Keratinocyte (primary cell): ENCODE measurements around the gene C16orf90. TPM values are rescaled to one million over a fixed set of nuclear protein-coding genes. Genes with fewer than 3 reads are reported as not detected.

Experiments
- DNase-seq: peaks from one replicate; pipeline ENCODE4 v3.0.0-alpha.2; 2011; ENCODE audit warnings: low read depth, missing footprints, low spot score
- FAIRE-seq: peaks from 2 replicates; lab custom pipeline; 2011; peaks lifted over from hg19 to GRCh38; lab: Jason Lieb, UNC
- H2AFZ ChIP-seq: 2 replicates; pipeline ENCODE4 v1.6.0; 2012; ENCODE audit warnings: low read length, control low read depth, inconsistent platforms; ENCODE audit not compliant: control insufficient read depth
- H3K27ac ChIP-seq: 2 replicates; pipeline ENCODE4 v1.5.1; 2011; ENCODE audit warnings: low read length; ENCODE audit not compliant: control insufficient read depth, insufficient read depth
- H3K27me3 ChIP-seq: 3 replicates; pipeline ENCODE4 v1.6.0; 2011; ENCODE audit warnings: low read length; ENCODE audit not compliant: control insufficient read depth, insufficient read depth; ENCODE audit errors: extremely low read depth
- H3K36me3 ChIP-seq, 2 experiments: 2 replicates in 1 of 2; 3 replicates in 1 of 2; pipeline ENCODE4 v1.5.1; 2011; ENCODE audit warnings: low read length in 2 of 2, mild to moderate bottlenecking in 1 of 2; ENCODE audit not compliant: control insufficient read depth in 2 of 2, insufficient read depth in 2 of 2; ENCODE audit errors: extremely low read depth in 1 of 2
- H3K4me1 ChIP-seq: 3 replicates; pipeline ENCODE4 v1.5.1; 2011; ENCODE audit warnings: low read length; ENCODE audit not compliant: control insufficient read depth, insufficient read depth; ENCODE audit errors: extremely low read depth
- H3K4me2 ChIP-seq: 3 replicates; pipeline ENCODE4 v1.6.0; 2011; ENCODE audit warnings: low read depth, low read length; ENCODE audit not compliant: control insufficient read depth, insufficient read depth; ENCODE audit errors: extremely low read depth
- H3K4me3 ChIP-seq, 3 experiments: fragments of 200-600 bp in 1 of 3; sonication (generic) in 1 of 3; 2 replicates in 2 of 3; 3 replicates in 1 of 3; pipeline ENCODE4 v1.5.1; 2011 to 2016; ENCODE audit warnings: low read length in 3 of 3, mild to moderate bottlenecking in 3 of 3, control low read depth in 2 of 3, inconsistent platforms in 1 of 3, low read depth in 1 of 3, mixed read lengths in 1 of 3, mixed run types in 1 of 3, moderate library complexity in 1 of 3; ENCODE audit not compliant: control insufficient read depth in 2 of 3, insufficient read depth in 2 of 3; ENCODE audit errors: extremely low read depth in 1 of 3
- H3K79me2 ChIP-seq: 2 replicates; pipeline ENCODE4 v1.6.0; 2012; ENCODE audit warnings: low read length; ENCODE audit not compliant: control insufficient read depth, insufficient read depth
- H3K9ac ChIP-seq: 3 replicates; pipeline ENCODE4 v1.6.0; 2011; ENCODE audit warnings: low read length; ENCODE audit not compliant: control insufficient read depth, insufficient read depth; ENCODE audit errors: extremely low read depth
- H3K9me1 ChIP-seq: 3 replicates; pipeline ENCODE4 v1.6.0; 2011; ENCODE audit warnings: low read length; ENCODE audit not compliant: control insufficient read depth, insufficient read depth; ENCODE audit errors: extremely low read depth
- H3K9me3 ChIP-seq: 2 replicates; pipeline ENCODE4 v1.5.1; 2012; ENCODE audit warnings: low read depth, low read length; ENCODE audit not compliant: control insufficient read depth
- H4K20me1 ChIP-seq: 3 replicates; pipeline ENCODE4 v1.6.0; 2011; ENCODE audit warnings: low read length; ENCODE audit not compliant: control insufficient read depth, insufficient read depth; ENCODE audit errors: extremely low read depth
- CTCF ChIP-seq, 3 experiments: IDR thresholded peaks in 1 of 3; conservative IDR thresholded peaks in 1 of 3; optimal IDR thresholded peaks in 1 of 3; 2 replicates in 2 of 3; 3 replicates in 1 of 3; pipeline versions ENCODE3 to v1.5.1; 2011; ENCODE audit warnings: low read length in 3 of 3, mild to moderate bottlenecking in 3 of 3, moderate library complexity in 2 of 3, control low read depth in 1 of 3, inconsistent platforms in 1 of 3; ENCODE audit not compliant: insufficient read depth in 2 of 3; ENCODE audit errors: extremely low read depth in 1 of 3
- EZH2 ChIP-seq: IDR thresholded peaks from one replicate; pipeline ENCODE4 v1.6.1; 2012; ENCODE audit warnings: inconsistent platforms, mild to moderate bottlenecking, low read length, moderate library complexity
- dilution Hi-C: fragments of 300-500 bp; cut with MboI; formaldehyde crosslinking; loops from one replicate; pipeline ENCODE4 v1.7.0; 2020; ENCODE audit warnings: low sequenced_read_pairs; ENCODE audit not compliant: extremely low pct_ligation_motif_present
- polyA plus RNA-seq, 5 experiments: library from polyadenylated mRNA; depleted of rRNA in 3 of 5; stranded (reverse) in 3 of 5; stranded (forward) in 1 of 5; unstranded in 1 of 5; fragments of >200 nt; gene quantifications; 1 replicate in 1 of 5; 2 replicates in 3 of 5; 3 replicates in 1 of 5; pipeline versions ENCODE4 v1.2.1 to v1.2.3, GENCODE V29; 2011 to 2012; ENCODE audit warnings: missing spikeins in 2 of 5, low read depth in 1 of 5, low replicate concordance in 1 of 5

C16orf90 gene
- polyA plus RNA-seq, 1 donor (not counting 4 experiments of a cell fraction or from before 2014, with no cell fraction given) = not detected

GRCh38 chr16:3536851-3537250, 41.6 kb upstream of the C16orf90 start:
- Histone ChIP-seq H3K36me3 (peaks cover 14 to 15% of the 10 kb centered on the region in 2 experiments), H3K9me1 (no peaks in the 10 kb centered on the region), H3K4me3 (no peak overlapping the region), H2AFZ (no peak overlapping the region), H3K27me3 (no peaks in the 10 kb centered on the region), H4K20me1 (no peaks in the 10 kb centered on the region), H3K9ac (no peak overlapping the region), H3K4me1 (no peaks in the 10 kb centered on the region), H3K27ac (no peak overlapping the region), H3K9me3 (no peaks in the 10 kb centered on the region), H3K79me2 (no peaks in the 10 kb centered on the region), H3K4me2 (no peak overlapping the region)
- DNase-seq = no peak
- TF ChIP-seq CTCF (optimal IDR thresholded peaks at IDR 0.05 in 1 of 3, IDR thresholded peaks at IDR 0.05 in 1 of 3, conservative IDR thresholded peaks at IDR 0.05 in 1 of 3; ENCODE audit: extremely low read depth in 1 of 3, insufficient read depth in 2 of 3, low read length in 3 of 3) (no peak), EZH2 (no peak)
- FAIRE-seq = no peak
- dilution Hi-C loops = no loop called here

- DNase-seq (no peak), FAIRE-seq (no peak)
- H3K36me3 ChIP-seq = peaks cover 14 to 15% of the 10 kb centered on the region in 2 experiments
- TF ChIP-seq EZH2 = no peak
- TF ChIP-seq CTCF (optimal IDR thresholded peaks at IDR 0.05 in 1 of 3, IDR thresholded peaks at IDR 0.05 in 1 of 3, conservative IDR thresholded peaks at IDR 0.05 in 1 of 3; ENCODE audit: extremely low read depth in 1 of 3, insufficient read depth in 2 of 3, low read length in 3 of 3) = no peak
- H2AFZ ChIP-seq = no peak overlapping the region
- H3K79me2 ChIP-seq = no peaks in the 10 kb centered on the region
- no peak overlapping the region for H3K9ac ChIP-seq
- no peak overlapping the region for H3K4me2 ChIP-seq
- dilution Hi-C loops = no loop called here
- H3K4me1 ChIP-seq = no peaks in the 10 kb centered on the region
- H4K20me1 ChIP-seq = no peaks in the 10 kb centered on the region
- H3K27me3 ChIP-seq = no peaks in the 10 kb centered on the region
- no peak overlapping the region for H3K4me3 ChIP-seq
- no peak overlapping the region for H3K27ac ChIP-seq
- no peaks in the 10 kb centered on the region for H3K9me1 ChIP-seq
- H3K9me3 ChIP-seq = no peaks in the 10 kb centered on the region
These were observed 41.0 kb upstream of the C16orf90 start for GRCh38 chr16:3536271-3536731.
